GM23248 (cell line): ENCODE results near the gene ETHE1.

Experiments used
- EZH2 ChIP-seq: fragments of 200-600 bp; sonication (generic); IDR thresholded peaks from 2 replicates; pipeline ENCODE4 v1.6.1; 2018; ENCODE audit warnings: antibody characterized with exemption, mild to moderate bottlenecking; ENCODE audit not compliant: insufficient read depth, poor library complexity, severe bottlenecking
- EZH2phosphoT487 ChIP-seq: fragments of 200-600 bp; sonication (generic); IDR thresholded peaks from 2 replicates; pipeline ENCODE4 v1.6.1; 2018; ENCODE audit warnings: antibody characterized with exemption, moderate library complexity, mild to moderate bottlenecking, low read depth; ENCODE audit not compliant: insufficient read depth

- TF ChIP-seq EZH2: no peak
- TF ChIP-seq EZH2phosphoT487: no peak
Measured at GRCh38 chr19:43551399-43552197, 24.6 kb upstream of the ETHE1 start.
